ENCODE results near the gene KLHL14. TPM values are rescaled to one million over a fixed set of nuclear protein-coding genes. Genes with fewer than 3 reads are reported as not detected.

KLHL14 gene
- total and polyA plus RNA-seq, 2 of the 13 experiments (the other 11 are each of a cell fraction or from before 2014, with no cell fraction given), result 16.0 to 41.8 TPM

GRCh38 chr18:32804134-32804888 lies 31.5 kb upstream of the KLHL14 start:
- H3K9ac ChIP-seq (ENCODE audit: insufficient read depth, low read depth, low read length), result peak overlapping the region; percentile 89
- no peaks in the 10 kb centered on the region for H4K20me1 ChIP-seq (ENCODE audit: insufficient read depth, low read length)
- H3K36me3 ChIP-seq (replicated peaks in 1 of 2; ENCODE audit: control insufficient read depth in 1 of 2, insufficient read depth in 2 of 2, low read length in 2 of 2), result no peaks in the 10 kb centered on the region
- ATAC-seq, result peak; percentile 87
- 1% methylated on average over 6 of the region's 6 CpGs for WGBS (ENCODE audit: low lambda C conversion rate)
- peak; percentile 97 for FAIRE-seq
- peak; percentile 98 for DNase-seq (ENCODE audit: low spot score)
- intact Hi-C loops (cut with micrococcal nuclease; ENCODE audit: unreplicated experiment) (loop anchor here (1.0 kb wide), 1 partner anchor 35 kb away; no protein-coding TSS in a partner anchor), in situ Hi-C loops (cut with HindIII; ENCODE audit: extremely low pct_ligation_motif_present, low pct_unique_long_range_greater_than_20kb) (no loop called here)
- H3K79me2 ChIP-seq (ENCODE audit: insufficient read depth, low read length), result no peaks in the 10 kb centered on the region
- H3K4me3 ChIP-seq (replicated peaks in 1 of 3; ENCODE audit: insufficient read depth in 1 of 3, low read depth in 2 of 3, low read length in 3 of 3), result peak overlapping the region in 2 of 3 experiments; percentile 43 to 46; a peak in 2 of 6 replicates
- H3K9me3 ChIP-seq (ENCODE audit: low read length), result no peaks in the 10 kb centered on the region; the same call in 1 of the 2 replicates
- H3K27me3 ChIP-seq (ENCODE audit: control insufficient read depth in 1 of 2, insufficient read depth in 2 of 2, low read length in 2 of 2), result no peaks in the 10 kb centered on the region
- no peak overlapping the region for H2AFZ ChIP-seq (ENCODE audit: low read length)
- TSS peak; percentile 98 for BruUV-seq (replicated peaks)
- H3K27ac ChIP-seq (ENCODE audit: extremely low read length, insufficient read depth, low read length), result peak overlapping the region; percentile 99
- H3K4me2 ChIP-seq (ENCODE audit: low read depth, low read length), result peak overlapping the region; percentile 71
- ChIA-PET POLR2A (interaction anchor here (1.0 to 4.8 kb wide), 9 partner anchors 16 to 861 kb away, joined by 3 to 136 read pairs (median 4); partner anchors contain the start of genes KLHL14 and TRAPPC8), CTCF (ENCODE audit: low intra/inter-chr PET ratio, low total read pairs) (no interaction called here)
- peaks cover 93% of the 10 kb centered on the region for H3K4me1 ChIP-seq (ENCODE audit: insufficient read depth, low read length)
- TF ChIP-seq ZNF503 (CRISPR knock-in tag; IDR thresholded peaks at IDR 0.05), result peak; percentile 96
- no peak for TF ChIP-seq ZNF143 (CRISPR knock-in tag; IDR thresholded peaks at IDR 0.05)
- TF ChIP-seq RFXANK (CRISPR knock-in tag; IDR thresholded peaks at IDR 0.05), result no peak
- peak; percentile 75; the same call in 1 of the 2 replicates for TF ChIP-seq ZMYM3 (CRISPR knock-in tag; IDR thresholded peaks at IDR 0.05)
- peak; percentile 63; the same call in 1 of the 2 replicates for TF ChIP-seq ZNF614 (CRISPR knock-in tag; IDR thresholded peaks at IDR 0.05; ENCODE audit: borderline replicate concordance)
- peak; percentile 99 for TF ChIP-seq HNF4A (CRISPR knock-in tag; IDR thresholded peaks at IDR 0.05)
- peak; percentile 93 for TF ChIP-seq HMG20A (CRISPR knock-in tag; IDR thresholded peaks at IDR 0.05; ENCODE audit: borderline replicate concordance)
- no peak for TF ChIP-seq ZZZ3 (CRISPR knock-in tag; IDR thresholded peaks at IDR 0.05; ENCODE audit: borderline replicate concordance)
- no peak for TF ChIP-seq ZNF235 (CRISPR knock-in tag; IDR thresholded peaks at IDR 0.05; ENCODE audit: borderline replicate concordance)
- no peak for TF ChIP-seq ZNF343 (CRISPR knock-in tag; IDR thresholded peaks at IDR 0.05)
- TF ChIP-seq SP2 (CRISPR knock-in tag; IDR thresholded peaks at IDR 0.05), result no peak
- TF ChIP-seq KLF6 (CRISPR knock-in tag; IDR thresholded peaks at IDR 0.05), result 0 out of 2 replicates have a peak, but pooled peaks have one; percentile 48
- no peak for TF ChIP-seq ZNF20 (CRISPR knock-in tag; IDR thresholded peaks at IDR 0.05)
- no peak for TF ChIP-seq FOXA1 (IDR thresholded peaks at IDR 0.05)
- TF ChIP-seq FOXA1 (CRISPR knock-in tag; IDR thresholded peaks at IDR 0.05), result peak; percentile 90
- TF ChIP-seq ZFP37 (CRISPR knock-in tag; IDR thresholded peaks at IDR 0.05; ENCODE audit: borderline replicate concordance), result no peak
- no peak for TF ChIP-seq ZNF3 (CRISPR knock-in tag; IDR thresholded peaks at IDR 0.05)
- peak; percentile 81 for TF ChIP-seq PHF21A (CRISPR knock-in tag; IDR thresholded peaks at IDR 0.05)
- TF ChIP-seq EP300 (IDR thresholded peaks at IDR 0.05; ENCODE audit: low read depth in 2 of 2, low read length in 2 of 2), result peak in 1 of 2 experiments; percentile 99; a peak in 3 of 4 replicates
- TF ChIP-seq EP300 (CRISPR knock-in tag; IDR thresholded peaks at IDR 0.05; ENCODE audit: borderline replicate concordance), result peak; percentile 93; the same call in 1 of the 2 replicates
- TF ChIP-seq RFX1 (IDR thresholded peaks at IDR 0.05), result no peak
- no peak for TF ChIP-seq JDP2 (CRISPR knock-in tag; IDR thresholded peaks at IDR 0.05; ENCODE audit: borderline replicate concordance)
- TF ChIP-seq ZFX (CRISPR knock-in tag; IDR thresholded peaks at IDR 0.05; ENCODE audit: low read depth), result no peak; the same call in 1 of the 2 replicates
- TF ChIP-seq ATF4 (CRISPR knock-in tag; IDR thresholded peaks at IDR 0.05), result peak in 1 of 2 experiments; percentile 38; a peak in 2 of 4 replicates
- TF ChIP-seq ARNT (IDR thresholded peaks at IDR 0.05), result no peak

Measured in HepG2 (cell line).